HG02571 (cell line): ENCODE data around the gene GHR.

Experiments used
- ATAC-seq: cut with Tn5 transposase; IDR thresholded peaks from one replicate; pipeline ENCODE4 v1.9.1; 2021; ENCODE audit warnings: mild to moderate bottlenecking, moderate library complexity; ENCODE audit not compliant: unreplicated experiment

Gene GHR

DNA sequence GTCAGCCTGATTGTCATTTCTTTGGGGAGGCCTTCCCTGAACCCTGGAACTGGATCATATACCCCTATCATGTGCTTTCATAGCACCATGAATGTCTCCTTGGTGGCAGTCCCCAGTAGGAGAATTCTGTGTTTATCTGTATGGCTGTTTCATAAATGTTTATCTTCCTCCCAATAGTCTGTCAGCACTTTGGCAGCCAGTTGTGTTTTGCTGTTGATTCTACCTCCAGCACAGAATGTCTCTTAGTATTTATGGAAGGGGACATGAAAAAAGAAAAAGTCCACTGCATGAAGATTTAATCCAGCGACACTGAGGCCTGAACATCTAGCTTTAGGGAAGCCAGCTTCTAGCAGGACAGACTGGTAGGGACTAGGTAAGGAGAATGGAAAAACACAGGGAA is 38.3 kb downstream of the GHR start:
- no peak for ATAC-seq

DNA sequence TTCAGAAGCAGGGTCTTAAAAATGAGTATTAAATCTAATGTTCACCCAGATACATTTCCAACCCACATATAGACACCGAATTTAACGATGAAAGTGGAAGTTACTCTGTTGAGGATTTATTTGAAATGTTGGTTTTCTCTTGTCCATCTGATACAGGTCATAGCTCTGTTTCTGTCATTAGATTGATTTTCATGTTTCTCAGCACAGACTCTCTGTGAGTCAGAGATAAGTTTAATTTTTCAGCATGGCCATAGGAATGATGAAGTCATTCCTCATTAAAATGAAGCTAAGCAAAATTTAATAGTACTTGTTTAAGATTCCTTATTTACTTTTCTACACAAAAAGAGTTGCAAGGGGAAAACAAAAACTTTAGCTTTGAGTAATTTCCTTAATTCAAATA is 38.8 kb downstream of the GHR start:
- no peak for ATAC-seq

DNA sequence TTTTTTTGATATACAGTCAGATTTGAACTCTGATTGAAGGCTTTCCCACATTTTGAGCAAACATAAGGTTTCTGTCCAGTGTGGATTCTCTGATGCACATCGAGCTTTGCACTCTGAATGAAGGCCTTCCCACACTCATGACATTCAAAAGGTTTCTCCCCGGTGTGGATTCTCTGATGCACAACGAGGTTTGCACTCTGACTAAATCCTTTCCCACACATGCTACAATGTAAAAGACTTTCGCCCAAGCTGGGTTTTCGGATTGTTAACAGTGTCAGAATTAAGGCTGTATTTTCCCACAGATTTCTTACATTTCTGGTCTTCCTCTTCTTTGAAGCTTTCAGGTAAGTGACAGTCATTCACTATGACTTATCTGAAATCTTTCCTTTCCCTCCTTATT is 44.3 kb downstream of the GHR start:
- ATAC-seq, result no peak

DNA sequence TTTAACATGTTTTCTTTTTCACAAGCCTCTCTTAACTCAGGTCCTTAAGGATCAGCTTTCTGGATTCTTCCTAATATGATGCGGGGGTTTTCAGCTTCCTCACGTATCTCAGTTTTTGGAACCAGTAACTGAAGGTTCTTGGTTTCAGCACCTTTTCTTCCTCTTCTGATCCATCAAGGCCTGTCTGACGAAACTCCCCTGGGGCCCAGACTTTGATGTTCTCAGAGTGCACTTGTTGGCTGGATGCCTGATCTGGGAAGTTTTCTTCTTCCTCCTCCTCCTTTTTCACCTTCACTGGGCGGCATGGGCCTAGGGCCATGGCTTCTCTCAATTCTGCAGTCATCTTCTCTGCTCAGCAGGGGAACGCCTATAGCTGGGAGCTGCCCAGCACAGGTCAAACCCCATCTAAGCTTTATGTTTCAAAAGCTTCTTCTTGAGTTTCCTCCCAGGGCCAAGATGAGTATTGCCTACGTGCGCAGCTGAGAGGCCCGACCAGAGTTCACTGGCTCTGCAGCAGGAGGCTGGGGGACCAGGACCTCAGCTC is 44.8 kb downstream of the GHR start:
- ATAC-seq, result no peak

DNA sequence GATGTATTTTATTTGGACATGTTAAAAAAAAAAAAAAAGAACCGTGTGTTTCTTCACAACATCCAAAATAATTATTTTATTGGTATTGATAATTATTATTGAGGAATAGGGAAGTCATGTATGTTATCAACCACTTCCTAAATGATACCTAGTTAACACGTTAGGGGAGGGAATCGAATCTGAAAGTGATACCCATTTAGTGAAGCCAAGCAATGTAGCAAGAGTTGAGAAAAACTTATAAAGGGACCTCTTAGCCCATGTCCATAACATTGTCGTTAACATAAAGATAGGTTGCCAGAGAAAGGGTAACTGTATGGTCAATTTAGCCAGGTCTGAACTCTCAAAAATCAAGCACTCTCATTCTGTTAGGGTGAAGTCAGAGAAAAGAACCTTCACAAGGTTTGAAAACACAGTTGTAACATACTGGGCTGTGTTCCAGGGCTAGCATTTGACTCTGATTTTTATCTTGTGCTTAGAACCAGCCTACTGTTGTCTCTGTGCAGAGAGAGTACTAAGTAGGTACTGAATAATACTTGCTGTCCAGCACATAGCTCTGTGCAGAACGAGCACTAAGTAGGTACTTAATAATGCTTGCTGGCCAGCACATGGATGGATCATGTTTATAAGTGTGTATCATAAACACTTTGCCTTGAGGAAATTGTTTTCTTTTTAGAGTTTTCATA is 60.4 kb downstream of the GHR start:
- ATAC-seq, result no peak

DNA sequence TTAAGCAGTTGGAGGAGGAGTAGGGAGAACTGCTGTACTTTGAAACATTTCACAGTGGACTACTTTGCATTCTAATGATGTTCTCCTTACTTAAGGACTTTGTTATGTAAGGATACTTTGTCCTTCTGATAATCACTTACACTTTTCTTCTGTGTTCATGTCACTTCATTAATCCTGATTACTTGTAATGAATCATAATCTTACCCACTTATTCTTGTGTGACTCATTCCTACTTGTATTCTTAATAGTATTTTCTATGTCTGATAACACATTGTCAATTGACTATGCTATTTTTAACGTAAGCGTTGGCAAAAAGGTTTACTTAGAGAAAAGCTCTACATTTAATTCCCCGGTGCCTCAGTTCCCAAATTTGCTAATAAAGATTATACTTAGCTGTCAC is 63.8 kb downstream of the GHR start:
- no peak for ATAC-seq

DNA sequence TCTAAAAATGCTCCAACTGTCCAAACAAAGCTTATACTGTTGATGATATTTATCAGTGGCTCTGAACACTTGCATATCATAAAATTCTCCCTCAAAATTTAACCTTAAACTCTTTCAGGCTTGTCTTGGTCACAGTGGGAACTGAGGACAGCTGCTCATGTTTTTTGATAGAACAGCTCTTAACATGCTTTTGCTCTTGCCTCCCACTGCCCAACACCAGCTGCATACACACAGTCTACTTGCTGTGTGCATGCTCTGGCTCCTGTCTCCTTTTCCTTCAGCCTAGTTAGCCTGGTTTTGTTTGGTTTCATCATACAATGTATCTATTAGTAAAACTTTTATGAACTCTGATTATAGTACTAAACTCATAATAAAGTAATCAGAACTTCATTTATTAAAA is 64.6 kb downstream of the GHR start:
- ATAC-seq, result no peak

DNA sequence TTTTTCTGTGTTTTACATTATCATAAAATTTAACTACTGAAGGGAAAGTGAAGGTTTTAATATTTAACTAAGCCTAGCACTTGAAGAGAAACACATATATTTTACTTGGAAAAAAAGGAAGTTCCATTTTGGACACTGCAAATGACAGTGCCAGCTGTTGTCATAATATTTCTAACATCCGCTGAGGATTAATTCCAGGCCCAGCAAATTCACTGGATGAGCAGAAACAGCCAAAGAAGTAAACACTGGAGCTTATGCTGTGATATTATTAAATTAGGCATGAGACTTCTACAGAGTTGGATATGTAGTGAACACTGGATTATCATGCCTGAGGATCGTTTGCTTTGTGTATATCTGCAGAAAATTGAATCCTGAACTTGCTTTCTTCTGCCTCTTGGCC is 67.6 kb downstream of the GHR start:
- no peak for ATAC-seq

DNA sequence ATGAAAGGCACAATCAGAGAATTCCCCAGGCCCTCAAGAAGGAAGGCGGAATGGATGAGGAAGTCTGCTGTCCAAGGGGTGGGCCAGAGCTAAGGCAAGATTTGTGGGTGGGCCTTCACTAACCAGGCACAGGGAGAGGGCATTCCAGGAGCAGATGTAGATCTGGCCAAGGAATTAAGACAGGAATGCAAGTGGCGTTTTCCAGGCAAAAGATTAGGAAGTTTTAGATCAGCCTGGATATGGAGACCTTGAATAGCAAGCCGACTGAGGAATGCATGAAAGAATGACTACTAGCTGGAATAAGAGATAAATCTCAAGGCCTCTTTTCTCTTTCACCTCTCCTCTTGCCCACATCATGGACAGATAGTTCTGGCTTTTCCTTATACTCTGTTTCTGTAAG is 68.5 kb downstream of the GHR start:
- no peak for ATAC-seq

DNA sequence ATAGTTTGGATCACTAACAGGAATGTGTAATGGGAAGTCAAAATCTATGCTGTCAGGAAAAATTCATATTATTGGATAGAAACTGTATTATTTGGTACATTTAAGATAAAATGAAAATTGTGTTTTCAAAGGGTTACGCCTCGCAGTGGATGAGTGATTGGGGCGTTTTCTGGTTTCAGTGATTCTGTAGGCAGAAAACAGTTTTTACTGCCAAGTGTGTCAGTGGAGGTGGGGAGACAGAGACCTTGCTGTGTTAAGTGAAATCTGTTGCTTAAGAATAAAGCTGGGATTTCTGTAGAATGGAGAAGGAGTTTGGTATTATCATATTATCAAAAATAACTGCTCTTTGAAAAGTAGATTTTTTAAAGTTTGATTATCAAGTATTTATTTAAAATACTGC is 69.7 kb downstream of the GHR start:
- ATAC-seq, result no peak

DNA sequence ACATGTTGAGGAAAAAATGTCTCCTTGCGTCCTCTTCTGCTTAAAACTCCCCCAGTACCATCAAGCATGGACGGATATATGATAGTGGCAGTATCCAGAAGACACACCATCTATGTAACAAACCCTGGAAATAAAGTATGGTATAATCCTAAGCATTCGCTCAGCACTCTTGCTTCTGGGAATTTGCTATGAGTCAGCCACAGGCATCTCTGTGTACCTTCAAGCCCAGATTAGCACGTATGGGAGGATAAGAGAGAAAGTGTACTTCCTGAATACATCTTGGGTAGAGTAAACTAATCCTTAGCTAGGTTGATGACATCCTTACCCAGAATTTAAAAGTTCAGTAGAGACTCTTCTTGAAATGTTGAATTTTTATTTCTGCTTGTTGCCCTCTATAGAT is 71.2 kb downstream of the GHR start:
- ATAC-seq, result no peak

DNA sequence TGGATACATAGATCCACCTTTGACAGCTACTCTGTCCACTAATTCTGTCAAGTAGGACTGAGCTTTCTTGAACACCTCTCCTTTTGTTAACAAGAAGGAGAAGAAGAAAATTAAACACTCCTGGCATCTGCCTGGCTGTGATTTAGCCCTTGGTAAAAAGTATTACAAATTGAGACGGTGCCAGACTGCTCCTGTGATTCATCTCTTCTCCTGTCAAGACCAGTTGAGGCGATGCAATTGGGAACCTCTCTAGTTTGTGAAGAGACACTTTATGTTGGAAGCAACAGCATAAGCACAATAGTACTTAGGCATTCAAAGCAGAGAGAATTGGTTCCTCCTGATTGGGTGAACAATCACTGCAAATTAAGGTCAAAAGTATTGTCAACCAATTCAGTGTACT is 72.7 kb downstream of the GHR start:
- no peak for ATAC-seq

DNA sequence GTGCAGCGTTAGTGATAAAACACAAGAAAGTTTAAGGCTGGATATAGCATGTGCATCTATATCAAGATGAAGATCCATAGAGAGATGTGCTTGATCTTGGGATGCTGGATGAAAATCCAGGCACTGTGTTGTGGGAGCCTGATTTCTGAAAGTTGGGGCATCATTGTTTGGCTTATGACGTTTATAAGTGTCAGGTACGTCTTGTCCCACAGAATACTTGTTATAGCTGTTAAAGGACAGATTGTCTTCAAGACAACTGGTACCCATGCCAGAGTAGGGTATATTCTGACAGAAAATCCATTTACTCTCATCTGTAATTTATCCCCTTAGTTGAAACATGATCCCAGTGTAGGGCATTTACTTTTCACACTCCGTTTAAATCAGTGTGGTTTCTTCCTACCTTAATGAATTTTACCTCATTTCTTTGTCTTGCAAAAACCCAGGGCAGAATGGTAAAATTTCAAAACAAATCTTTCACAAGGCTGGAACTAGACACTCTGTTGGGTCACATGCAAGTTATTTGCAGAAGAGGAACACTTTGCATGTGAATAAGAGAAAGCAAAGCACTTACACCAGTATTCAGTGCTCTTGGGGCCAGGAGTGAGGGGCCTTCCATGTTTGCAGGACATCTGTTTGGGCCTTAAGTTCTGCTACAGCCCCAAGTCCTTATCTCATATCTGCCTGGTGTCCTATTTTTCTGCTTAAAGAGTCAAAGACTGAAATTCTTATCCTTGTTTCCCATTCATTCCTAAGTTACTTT is 73.3 kb downstream of the GHR start:
- ATAC-seq, result no peak

DNA sequence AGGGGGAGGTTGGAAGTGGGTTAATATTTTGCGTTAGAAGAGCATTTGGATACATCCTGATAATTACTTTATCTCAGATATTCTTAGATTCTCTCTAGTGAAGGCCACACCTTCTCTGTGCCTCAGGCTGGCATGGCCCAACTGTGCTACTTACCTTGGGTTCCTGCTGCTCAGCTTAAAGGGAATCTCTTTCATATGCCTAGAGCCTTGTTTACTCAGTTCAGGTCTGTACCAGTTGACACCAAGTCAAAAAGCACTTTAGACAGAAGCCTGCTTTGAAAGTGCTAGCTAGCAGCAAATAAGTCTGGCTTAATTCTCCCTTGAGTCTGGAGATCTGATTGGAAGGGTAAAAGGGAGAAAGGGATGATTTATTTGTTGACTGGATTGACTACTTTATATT is 74.8 kb downstream of the GHR start:
- ATAC-seq, result no peak

DNA sequence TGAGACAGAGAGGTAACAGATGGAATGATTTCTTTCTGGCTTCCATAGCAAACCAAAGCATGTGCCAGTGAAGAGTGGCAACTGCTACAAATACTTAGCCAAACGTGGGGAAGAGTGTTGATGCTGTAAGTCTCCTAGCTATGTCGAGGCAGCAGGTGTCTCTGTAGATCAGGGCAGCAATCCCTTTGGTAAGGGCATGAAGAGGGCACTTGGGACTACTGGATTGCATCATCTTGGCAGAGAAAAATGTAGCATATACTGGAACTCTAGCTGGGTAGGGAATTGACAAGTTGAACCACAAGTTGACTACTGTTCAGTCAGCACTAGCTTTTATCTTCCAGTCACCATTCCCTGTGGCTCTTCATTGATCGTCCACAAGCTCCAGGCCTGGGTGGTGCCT is 75.8 kb downstream of the GHR start:
- no peak for ATAC-seq

DNA sequence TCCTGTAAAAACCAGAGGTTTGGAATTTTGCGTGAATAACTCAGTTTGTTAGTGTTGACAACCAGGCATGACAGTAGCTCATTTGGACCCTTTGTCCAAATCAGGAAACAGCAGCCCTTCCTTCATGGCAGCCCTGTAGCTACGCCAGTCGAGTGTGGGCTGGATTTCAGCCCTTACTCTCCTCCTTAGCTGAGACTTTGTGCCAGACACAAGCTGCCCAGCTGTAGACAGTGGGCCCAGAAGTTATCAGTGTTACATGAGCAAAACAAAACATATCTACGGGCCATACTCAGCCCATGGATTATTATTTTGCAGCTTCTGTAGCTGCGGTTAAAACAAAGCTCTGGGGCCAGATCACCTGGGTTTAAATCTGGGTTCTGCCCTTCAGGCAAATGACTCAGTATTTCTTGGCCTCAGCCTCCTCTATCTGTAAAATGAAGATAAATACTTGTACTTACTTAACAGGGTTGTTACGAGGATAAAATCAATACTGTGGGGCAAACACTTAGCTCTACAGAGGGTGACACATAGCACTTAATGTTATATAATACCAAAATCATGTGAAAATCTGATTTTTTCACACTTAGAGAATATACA is 76.9 kb downstream of the GHR start:
- no peak for ATAC-seq

DNA sequence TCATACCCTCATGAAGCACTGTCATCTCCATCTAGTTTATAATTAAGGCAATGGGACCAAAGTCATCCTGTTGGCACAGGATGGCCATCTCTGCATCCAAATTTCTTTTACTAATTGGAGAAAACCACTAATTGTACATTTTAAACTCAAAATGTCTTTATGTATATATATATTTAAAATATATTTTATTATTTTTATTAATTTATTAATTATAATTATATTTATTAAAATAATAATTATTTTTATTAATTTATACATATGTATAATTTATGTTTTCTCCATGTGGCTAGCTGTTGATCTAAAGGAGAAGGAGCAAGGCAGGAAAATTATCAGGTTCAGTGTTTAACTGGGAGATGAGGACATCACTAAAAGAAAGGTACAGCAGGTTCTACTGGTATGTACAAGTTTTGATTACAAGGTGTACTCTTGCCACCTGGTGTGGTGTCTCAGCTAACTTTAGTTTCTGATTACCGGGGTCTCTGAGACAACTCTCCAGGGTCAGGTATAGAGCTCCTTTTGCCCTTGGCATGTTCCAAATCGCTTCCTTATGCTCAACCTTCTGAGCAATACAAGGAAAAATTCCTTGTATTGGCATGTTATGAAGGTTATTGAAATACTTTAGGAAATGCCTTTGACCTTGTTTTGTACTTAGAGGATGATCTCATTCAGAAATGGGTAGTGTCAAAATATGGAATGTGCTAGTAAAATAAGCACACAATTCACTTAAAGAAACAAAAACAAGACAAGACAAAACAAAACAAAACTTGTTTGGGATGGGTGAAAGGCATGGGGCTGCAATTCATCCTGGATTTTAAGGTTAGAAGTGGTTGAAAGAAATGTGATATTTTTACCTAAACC is 79.6 kb downstream of the GHR start:
- no peak for ATAC-seq

DNA sequence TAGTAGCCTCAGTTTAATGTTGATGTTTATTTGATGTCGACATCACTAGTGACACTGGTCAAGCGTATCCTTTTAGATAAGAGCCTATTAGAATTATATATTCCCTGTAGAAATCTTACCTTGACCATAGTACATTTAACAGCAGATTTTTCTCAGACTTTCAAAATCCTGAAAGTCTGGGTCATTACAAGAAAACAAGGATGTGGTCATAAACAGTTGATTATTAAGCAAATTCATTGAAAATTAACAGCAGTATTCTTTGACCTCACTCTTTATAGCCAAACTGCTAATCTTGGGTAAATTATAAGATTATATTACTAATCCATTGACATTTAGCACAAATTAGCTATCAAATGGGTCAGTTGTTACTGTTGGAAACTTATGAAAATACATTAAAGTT is 83.4 kb downstream of the GHR start:
- no peak for ATAC-seq

DNA sequence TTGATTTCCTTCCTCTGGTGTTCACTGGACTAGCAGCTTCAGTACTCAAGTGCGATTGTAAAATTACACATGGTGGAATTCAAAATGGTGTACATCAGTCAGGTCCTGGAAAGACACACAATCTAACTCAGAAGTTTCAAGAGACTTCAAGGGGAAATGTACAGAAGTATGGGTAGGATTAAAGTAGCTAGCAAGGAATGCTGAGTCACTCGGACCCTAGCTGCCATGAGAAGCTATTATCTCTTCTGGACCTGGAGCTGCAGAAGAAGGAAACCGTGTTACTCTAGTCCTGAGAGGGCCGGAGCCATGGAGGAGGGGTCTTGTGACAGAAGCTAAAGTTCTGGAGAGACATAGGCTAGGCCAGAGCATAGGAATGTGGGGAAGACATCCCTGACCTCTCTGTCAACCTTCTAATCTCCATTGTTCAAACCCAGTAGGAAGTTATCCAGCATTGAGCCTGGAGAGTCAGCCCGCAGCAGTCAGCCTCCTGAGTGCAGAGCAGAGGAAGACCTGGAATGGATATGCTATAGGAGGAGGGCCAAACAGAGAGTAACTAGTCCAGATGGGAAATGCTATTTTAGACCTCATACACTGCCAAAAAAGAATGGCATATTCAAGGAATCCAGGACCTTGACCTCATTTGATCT is 84.3 kb downstream of the GHR start:
- ATAC-seq, result no peak

DNA sequence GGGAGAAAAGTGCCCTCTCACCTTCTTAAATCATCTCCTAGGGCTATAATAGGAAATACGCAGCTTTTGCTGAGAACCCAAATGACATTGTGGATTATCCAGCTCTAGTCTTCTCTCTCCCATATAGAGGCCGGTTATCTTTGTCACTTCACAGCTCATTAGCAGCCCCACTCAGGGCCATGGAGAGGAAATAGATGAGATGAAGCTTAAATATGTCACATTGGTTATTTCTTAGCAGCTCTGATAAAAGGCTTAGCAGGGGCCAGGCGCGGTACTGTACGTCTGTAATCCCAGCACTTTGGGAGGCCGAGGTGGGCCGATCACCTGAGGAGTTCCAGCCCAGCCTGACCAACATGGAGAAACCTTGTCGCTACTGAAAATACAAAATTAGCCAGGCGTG is 90.0 kb downstream of the GHR start:
- ATAC-seq, result no peak

DNA sequence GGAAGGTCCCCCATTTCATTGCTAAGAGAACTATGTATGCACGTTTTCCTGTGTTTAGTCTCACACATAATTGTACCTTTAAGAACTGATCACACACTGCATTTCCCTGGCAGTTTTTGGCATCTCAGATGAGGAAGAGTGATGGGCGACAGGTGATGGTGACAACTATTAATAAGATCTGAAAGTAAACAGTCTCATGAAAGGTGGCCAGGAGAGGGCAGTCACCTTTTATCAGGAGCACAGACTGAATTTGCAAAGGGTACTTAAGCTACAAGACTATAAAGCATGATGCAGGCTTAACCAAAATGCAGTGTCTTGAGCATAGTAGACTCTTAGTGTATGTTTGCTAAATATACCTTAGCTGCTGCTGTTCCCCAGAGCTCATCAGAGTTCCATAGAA is 91.5 kb downstream of the GHR start:
- no peak for ATAC-seq
